Dedifferentiated amniotic fluid mesenchymal stem cell (primary cell): ENCODE data around the gene MEF2B.

ENCODE experiments used
- DNase-seq: peaks from one replicate; pipeline ENCODE4 v3.0.0-alpha.2; 2016; ENCODE audit errors: extremely low spot score

Gene MEF2B

GRCh38 chr19:19170053-19170872, at the start of gene MEF2B:
Gene MEF2B, minus strand, starts transcription at chr19:19170263. Its CDS starts 19,528 bp downstream, at chr19:19150735.
- DNase-seq, result peak; percentile 58

- no peak for DNase-seq
Observed at GRCh38 chr19:19218911-19219310, 48.8 kb upstream of the MEF2B start.

- DNase-seq, result no peak
Observed at GRCh38 chr19:19217099-19217498, 47.0 kb upstream of the MEF2B start.

GRCh38 chr19:19215792-19216191, 45.7 kb upstream of the MEF2B start:
- DNase-seq, result no peak

- DNase-seq, result no peak
Observed at GRCh38 chr19:19214892-19215291, 44.8 kb upstream of the MEF2B start.

- DNase-seq, result no peak
Observed at GRCh38 chr19:19214159-19214490, 44.1 kb upstream of the MEF2B start.

- DNase-seq, result no peak
Observed at GRCh38 chr19:19213426-19214158, 43.5 kb upstream of the MEF2B start.

- DNase-seq, result no peak
Observed at GRCh38 chr19:19212916-19213315, 42.9 kb upstream of the MEF2B start.

GRCh38 chr19:19211499-19212420, 41.7 kb upstream of the MEF2B start, which contains the start of gene NCAN:
Gene NCAN, plus strand, starts transcription at chr19:19211958. Its CDS starts 4,996 bp downstream, at chr19:19216954.
- DNase-seq, result no peak

- DNase-seq, result no peak
Observed at GRCh38 chr19:19209372-19209771, 39.3 kb upstream of the MEF2B start.

GRCh38 chr19:19207637-19208572, 37.8 kb upstream of the MEF2B start:
- no peak for DNase-seq

- DNase-seq, result no peak
Observed at GRCh38 chr19:19206938-19207337, 36.9 kb upstream of the MEF2B start.

GRCh38 chr19:19205416-19206410, 35.6 kb upstream of the MEF2B start:
- DNase-seq, result no peak

- DNase-seq, result no peak
Observed at GRCh38 chr19:19204181-19204580, 34.1 kb upstream of the MEF2B start.

- DNase-seq, result peak; percentile 81
Observed at GRCh38 chr19:19203012-19203856, 33.2 kb upstream of the MEF2B start, which contains the start of gene NR2C2AP. Gene NR2C2AP, minus strand, starts transcription at chr19:19203414. Its CDS starts 354 bp downstream, at chr19:19203060.

GRCh38 chr19:19202707-19203011, 32.6 kb upstream of the MEF2B start:
- DNase-seq, result no peak

GRCh38 chr19:19201697-19202630, 31.9 kb upstream of the MEF2B start:
- no peak for DNase-seq

GRCh38 chr19:19193926-19194325, 23.9 kb upstream of the MEF2B start:
- DNase-seq, result no peak
